Kidney (tissue), 14 donors: Measurements from ENCODE around the gene FBXL7. TPM values are rescaled to one million over a fixed set of nuclear protein-coding genes. Genes with fewer than 3 reads are reported as not detected.

Experiments used
- DNase-seq, 5 donors: peaks; one replicate each; pipeline ENCODE4 v3.0.0-alpha.2; 2013 to 2020
- FAIRE-seq: peaks from 2 replicates; lab custom pipeline; 2012; peaks lifted over from hg19 to GRCh38; lab: Jason Lieb, UNC
- H3K27ac ChIP-seq, 2 donors: one replicate each; pipeline ENCODE4 v1.7.0; 2013; ENCODE audit warnings: low read depth in 2 of 2, low read length in 2 of 2, inconsistent platforms in 1 of 2
- H3K27me3 ChIP-seq: one replicate; pipeline ENCODE4 v1.7.1; 2013; ENCODE audit warnings: low read length, inconsistent platforms; ENCODE audit not compliant: control insufficient read depth, insufficient read depth
- H3K36me3 ChIP-seq, 3 donors: one replicate each; pipeline versions ENCODE4 v1.7.0 to v1.7.1; 2013; ENCODE audit warnings: low read length in 3 of 3, control low read depth in 1 of 3, inconsistent platforms in 1 of 3; ENCODE audit not compliant: insufficient read depth in 3 of 3, control insufficient read depth in 2 of 3
- H3K4me1 ChIP-seq, 3 donors: one replicate each; pipeline versions ENCODE4 v1.7.0 to v1.7.1; 2013; ENCODE audit warnings: low read length in 3 of 3, inconsistent platforms in 1 of 3, low read depth in 1 of 3; ENCODE audit not compliant: control insufficient read depth in 2 of 3, insufficient read depth in 2 of 3
- H3K4me3 ChIP-seq, 3 donors: one replicate each; pipeline versions ENCODE4 v1.7.0 to v1.8.1; 2013; ENCODE audit warnings: low read length in 3 of 3, control low read depth in 1 of 3, inconsistent platforms in 1 of 3
- H3K9ac ChIP-seq, 3 donors: one replicate each; pipeline versions ENCODE4 v1.7.0 to v1.7.1; 2013; ENCODE audit warnings: low read length in 3 of 3, control low read depth in 1 of 3, inconsistent platforms in 1 of 3
- H3K9me3 ChIP-seq, 3 donors: one replicate each; pipeline versions ENCODE4 v1.7.0 to v1.7.1; 2013; ENCODE audit warnings: low read length in 3 of 3, control low read depth in 1 of 3, inconsistent platforms in 1 of 3; ENCODE audit not compliant: control insufficient read depth in 2 of 3, insufficient read depth in 1 of 3
- CTCF ChIP-seq: IDR thresholded peaks from 3 replicates; pipeline ENCODE4 v1.5.1; 2012; ENCODE audit warnings: mild to moderate bottlenecking, moderate library complexity, borderline replicate concordance; ENCODE audit not compliant: insufficient read depth; ENCODE audit errors: extremely low read depth
- intact Hi-C: fragments of 100-400 bp; cut with DNase I; formaldehyde crosslinking; loops from one replicate; pipeline ENCODE4 v1.11.1; 2022
- polyA plus RNA-seq: library from polyadenylated mRNA; stranded (reverse); fragments of 350-450 nt; fragmentation: Illumina TruSeq; extraction: RNeasy Lipid Tissue Mini Kit (QIAGEN cat#74804); gene quantifications from one replicate; pipeline ENCODE4 v1.2.3, GENCODE V29; 2014; ENCODE audit warnings: low read depth, low replicate concordance; ENCODE audit not compliant: insufficient read depth
- total RNA-seq: library from RNA; stranded (reverse); fragmentation: NEBNext Ultra II Directional; extraction: Animal tissue kit (Norgen Biotek cat#: 25700); gene quantifications from one replicate; pipeline ENCODE4 v1.2.1, GENCODE V29; 2021
- donor health status: control.
- donor health status: control.
- donor health status: control.
- donor health status: control.
- donor health status: control.
- donor health status: DM: yes; HTN: yes; CAD: no.
- donor health status: Normal renal cell carcinoma (clear cell type).

The FBXL7 gene
- total and polyA plus RNA-seq, 2 donors from 2014 or later: 3.9 to 6.1 TPM

GRCh38 chr5:15794052-15794985 lies 294.3 kb downstream of the FBXL7 start:
- TF ChIP-seq CTCF: no peak
- Histone ChIP-seq H3K27me3 (no peaks in the 10 kb centered on the region), H3K4me3 (no peak overlapping the region), H3K36me3 (no peaks in the 10 kb centered on the region), H3K9me3 (no peaks in the 10 kb centered on the region), H3K9ac (no peak overlapping the region), H3K4me1 (peaks cover 0 to 3% (median 2%) of the 10 kb centered on the region in 3 donors), H3K27ac (no peak overlapping the region)
- DNase-seq (peak in 2 of 5 donors; percentile 24 to 50), FAIRE-seq (no peak)
- intact Hi-C loops: no loop called here

GRCh38 chr5:15796096-15796495 lies 296.1 kb downstream of the FBXL7 start:
- Histone ChIP-seq H3K9ac (no peak overlapping the region), H3K4me3 (no peak overlapping the region), H3K27me3 (no peaks in the 10 kb centered on the region), H3K27ac (no peak overlapping the region), H3K9me3 (no peaks in the 10 kb centered on the region), H3K36me3 (no peaks in the 10 kb centered on the region), H3K4me1 (peaks cover 0 to 3% (median 2%) of the 10 kb centered on the region in 3 donors)
- FAIRE-seq (no peak), DNase-seq (no peak)
- no peak for TF ChIP-seq CTCF
- intact Hi-C loops: no loop called here

GRCh38 chr5:15796557-15796956 lies 296.6 kb downstream of the FBXL7 start:
- no peak for DNase-seq
- H3K4me3 ChIP-seq: no peak overlapping the region
- intact Hi-C loops: no loop called here
- TF ChIP-seq CTCF: no peak
- no peaks in the 10 kb centered on the region for H3K9me3 ChIP-seq
- no peaks in the 10 kb centered on the region for H3K36me3 ChIP-seq
- no peak overlapping the region for H3K27ac ChIP-seq
- H3K27me3 ChIP-seq: no peaks in the 10 kb centered on the region
- no peak overlapping the region for H3K9ac ChIP-seq
- peaks cover 0 to 3% (median 2%) of the 10 kb centered on the region in 3 donors for H3K4me1 ChIP-seq
- no peak for FAIRE-seq
